ENCODE measurements around the gene LRP5.

The LRP5 gene

DNA sequence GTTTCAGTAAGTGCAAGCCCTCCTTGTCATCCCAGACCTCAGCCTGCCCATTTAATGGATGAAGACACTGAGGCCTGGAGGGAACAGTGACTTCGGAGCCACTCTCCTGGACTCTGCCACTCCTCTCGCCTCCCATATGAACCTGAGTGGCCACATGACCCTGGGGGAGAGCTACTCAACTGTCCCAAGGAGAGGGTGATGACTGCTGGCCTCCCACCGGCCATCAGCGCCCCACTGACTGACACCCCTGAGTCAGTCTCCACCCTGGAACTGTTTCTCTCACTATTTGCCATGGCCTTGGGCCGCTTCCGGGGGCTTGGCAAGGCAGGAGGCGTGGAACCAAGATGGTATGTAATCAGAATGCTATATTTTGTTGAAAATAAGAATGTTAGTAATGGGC is 17.1 kb downstream of the LRP5 start:
- TF ChIP-seq, protein P1, sequence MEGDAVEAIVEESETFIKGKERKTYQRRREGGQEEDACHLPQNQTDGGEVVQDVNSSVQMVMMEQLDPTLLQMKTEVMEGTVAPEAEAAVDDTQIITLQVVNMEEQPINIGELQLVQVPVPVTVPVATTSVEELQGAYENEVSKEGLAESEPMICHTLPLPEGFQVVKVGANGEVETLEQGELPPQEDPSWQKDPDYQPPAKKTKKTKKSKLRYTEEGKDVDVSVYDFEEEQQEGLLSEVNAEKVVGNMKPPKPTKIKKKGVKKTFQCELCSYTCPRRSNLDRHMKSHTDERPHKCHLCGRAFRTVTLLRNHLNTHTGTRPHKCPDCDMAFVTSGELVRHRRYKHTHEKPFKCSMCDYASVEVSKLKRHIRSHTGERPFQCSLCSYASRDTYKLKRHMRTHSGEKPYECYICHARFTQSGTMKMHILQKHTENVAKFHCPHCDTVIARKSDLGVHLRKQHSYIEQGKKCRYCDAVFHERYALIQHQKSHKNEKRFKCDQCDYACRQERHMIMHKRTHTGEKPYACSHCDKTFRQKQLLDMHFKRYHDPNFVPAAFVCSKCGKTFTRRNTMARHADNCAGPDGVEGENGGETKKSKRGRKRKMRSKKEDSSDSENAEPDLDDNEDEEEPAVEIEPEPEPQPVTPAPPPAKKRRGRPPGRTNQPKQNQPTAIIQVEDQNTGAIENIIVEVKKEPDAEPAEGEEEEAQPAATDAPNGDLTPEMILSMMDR (IDR thresholded peaks at IDR 0.05), result no peak

DNA sequence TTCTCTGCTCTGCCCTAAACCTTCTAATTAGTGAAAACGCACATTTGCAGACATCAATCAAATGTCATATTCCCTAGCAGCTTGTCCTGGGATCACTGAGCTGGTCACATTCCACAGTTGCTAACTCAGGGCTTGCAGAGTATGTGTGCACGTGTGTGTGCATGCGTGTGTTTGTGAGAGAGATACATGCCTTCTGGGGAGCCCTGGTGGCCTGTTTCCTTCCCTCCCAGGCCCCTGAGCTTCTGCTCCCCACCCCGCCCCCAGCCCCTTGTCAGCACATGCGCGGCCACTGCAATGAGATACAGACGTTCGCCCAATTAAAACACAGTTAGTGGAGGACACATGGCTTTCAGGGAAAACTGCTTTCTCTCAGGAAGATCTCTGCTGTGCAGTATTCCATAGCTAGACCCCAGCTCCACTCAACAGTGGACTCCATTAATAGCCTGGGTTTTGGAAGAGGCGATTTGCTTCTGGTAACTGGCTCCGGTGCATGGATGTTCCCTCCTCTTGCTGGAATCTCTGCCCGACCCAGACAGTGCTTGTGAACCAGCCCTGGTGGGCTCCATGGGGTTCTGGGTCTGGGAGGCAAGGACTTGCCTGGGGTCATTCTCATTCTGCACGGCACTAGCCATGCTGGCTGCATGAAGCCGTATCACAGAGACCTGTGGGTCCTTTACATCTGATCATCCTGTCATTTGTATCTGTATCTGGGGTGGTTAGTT is 17.7 kb downstream of the LRP5 start:
- TF ChIP-seq, protein P1 (IDR thresholded peaks at IDR 0.05), result no peak

DNA sequence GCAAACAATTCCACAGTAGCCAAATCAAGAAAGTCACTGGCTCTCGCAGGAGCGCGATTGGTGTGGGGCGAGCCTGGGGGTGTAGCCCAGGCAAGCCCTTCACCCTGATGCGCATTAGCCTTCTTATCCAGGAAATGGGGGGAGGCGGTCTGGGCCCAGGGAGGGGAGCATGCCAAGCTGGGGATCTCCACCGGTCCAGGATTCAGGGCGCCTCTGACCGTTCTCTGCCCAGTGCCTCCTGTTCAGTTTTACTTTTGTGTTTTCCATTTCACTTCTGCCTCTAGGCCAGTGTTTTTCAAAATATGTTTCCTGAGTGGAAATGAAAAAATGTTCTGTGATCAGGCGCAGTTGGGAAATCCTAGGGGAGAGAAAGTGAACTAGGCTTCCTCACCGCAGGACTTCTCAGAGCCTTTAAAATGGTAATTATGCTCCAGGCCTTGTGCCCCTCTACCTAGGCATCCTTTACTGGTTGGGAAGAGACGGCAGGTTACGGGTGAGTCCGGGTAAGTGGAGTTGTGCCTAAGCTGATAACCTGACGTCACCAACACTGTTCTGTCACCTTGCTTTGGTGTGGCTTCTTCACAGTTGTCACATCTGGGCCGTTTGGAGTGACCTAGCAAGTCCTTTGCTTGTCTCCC is 18.4 kb downstream of the LRP5 start:
- TF ChIP-seq, protein P1 (IDR thresholded peaks at IDR 0.05), result no peak

DNA sequence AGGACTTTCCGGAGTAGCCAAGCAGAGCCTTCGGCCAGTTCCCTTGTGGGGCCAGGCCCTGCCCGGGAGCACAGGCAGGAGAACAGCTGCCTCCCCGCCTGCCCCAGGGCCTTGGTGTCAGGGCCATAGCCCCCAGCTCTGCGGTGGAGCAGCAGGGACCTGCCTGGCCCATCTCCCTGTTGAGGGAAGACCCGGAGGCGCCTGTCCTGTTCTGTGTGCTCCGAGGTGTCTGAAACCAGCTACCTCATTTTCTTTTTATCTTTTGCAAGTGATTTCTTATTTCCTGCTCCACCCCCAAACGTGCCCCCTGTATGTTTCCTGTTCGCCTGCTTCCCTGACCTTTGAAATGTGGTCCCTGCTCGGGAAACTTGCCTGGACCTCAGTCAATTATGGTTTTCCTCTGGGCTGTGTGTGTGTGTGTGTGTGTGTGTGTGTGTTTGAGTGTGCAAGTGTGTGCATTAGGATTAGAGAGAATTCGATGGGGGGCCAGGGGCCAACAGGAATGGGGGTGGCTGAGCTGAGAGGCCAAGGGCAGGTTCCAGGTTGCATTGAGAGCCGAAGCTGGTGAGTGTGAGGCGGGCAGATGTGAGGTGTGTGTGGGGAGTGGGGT is 19.1 kb downstream of the LRP5 start:
- TF ChIP-seq, protein P1 (IDR thresholded peaks at IDR 0.05), result no peak

DNA sequence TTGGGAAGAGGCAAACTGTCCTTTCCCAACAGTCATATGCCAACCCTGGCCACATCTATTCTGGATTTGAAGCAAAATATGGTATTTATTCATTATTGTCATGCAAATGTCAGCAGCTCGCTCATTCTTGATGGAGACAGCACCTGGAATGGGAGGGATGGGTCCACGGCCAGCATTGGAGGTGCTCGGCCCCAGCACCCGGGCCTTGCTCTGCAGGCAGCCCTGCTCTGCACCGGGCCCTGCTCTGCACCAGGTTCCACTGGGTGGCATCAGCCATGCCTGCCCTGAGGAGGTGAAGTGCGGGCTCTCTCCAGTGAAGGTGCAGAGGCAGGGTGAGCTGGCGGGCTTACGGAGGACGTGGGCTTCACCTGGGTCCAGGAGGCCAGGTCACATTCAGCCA is 19.8 kb downstream of the LRP5 start:
- TF ChIP-seq, protein P1 (IDR thresholded peaks at IDR 0.05), result no peak

DNA sequence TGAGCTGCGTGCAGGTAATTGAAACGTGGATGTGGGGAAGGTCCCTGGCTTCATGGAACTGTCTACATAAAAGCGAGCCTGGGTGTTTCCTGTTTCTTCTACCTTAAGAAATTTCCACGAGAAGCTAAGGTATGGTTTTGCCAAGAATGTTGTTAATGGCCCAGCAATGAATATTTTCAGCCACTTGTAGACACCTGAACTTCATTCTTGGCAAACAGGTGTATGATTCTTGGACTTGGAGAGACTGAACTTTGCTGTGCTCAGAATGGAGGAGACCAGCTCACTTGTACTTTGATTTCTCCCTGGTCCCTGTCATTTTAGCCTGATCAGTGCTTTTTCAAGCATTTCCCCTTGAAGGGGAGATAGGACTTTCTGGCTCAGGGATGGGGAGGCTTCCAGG is 20.8 kb downstream of the LRP5 start:
- TF ChIP-seq, protein P1 (IDR thresholded peaks at IDR 0.05), result no peak

DNA sequence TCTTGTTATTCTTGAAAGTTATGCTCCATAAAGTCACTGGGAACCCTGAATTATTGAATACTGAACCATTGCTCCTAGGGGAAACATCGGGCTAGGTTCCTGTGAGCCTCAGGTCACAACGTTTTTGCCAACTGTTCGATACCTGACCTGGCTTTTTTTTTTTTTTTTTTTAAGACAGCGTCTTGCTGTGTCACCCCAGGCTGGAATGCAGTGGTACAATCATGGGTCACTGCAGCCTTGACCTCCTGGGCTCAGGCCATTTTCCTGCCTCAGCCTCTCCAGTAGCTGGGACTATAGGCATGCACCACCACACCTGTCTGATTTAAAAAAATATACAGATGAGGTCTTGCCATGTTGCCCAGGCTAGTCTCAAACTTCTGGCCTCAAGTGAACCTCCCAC is 22.5 kb downstream of the LRP5 start:
- TF ChIP-seq, protein P1 (IDR thresholded peaks at IDR 0.05), result no peak
